Mesenchymal stem cell (in vitro differentiated cells and primary cell): Measurements from ENCODE around the gene TDRD1.

Experiments used
- DNase-seq: peaks from one replicate; pipeline ENCODE4 v3.0.0-alpha.2; 2013
- H2AFZ ChIP-seq: one replicate; pipeline ENCODE4 v1.6.1; 2013; ENCODE audit warnings: low read depth, mild to moderate bottlenecking, control low read depth, inconsistent platforms, low read length, moderate library complexity
- H2AK5ac ChIP-seq: 2 replicates; pipeline ENCODE4 v1.6.1; 2013; ENCODE audit warnings: low read length, moderate library complexity, mild to moderate bottlenecking, inconsistent platforms; ENCODE audit not compliant: severe bottlenecking
- H2BK120ac ChIP-seq: one replicate; pipeline ENCODE4 v1.6.1; 2013; ENCODE audit warnings: low read depth, mild to moderate bottlenecking, inconsistent platforms, low read length, moderate library complexity
- H2BK12ac ChIP-seq, 2 experiments: one replicate each; pipeline ENCODE4 v1.6.1; 2013; ENCODE audit warnings: inconsistent platforms in 2 of 2, low read length in 2 of 2, mild to moderate bottlenecking in 2 of 2, moderate library complexity in 2 of 2, control low read depth in 1 of 2
- H2BK15ac ChIP-seq: one replicate; pipeline ENCODE4 v1.6.1; 2013; ENCODE audit warnings: mild to moderate bottlenecking, low read depth, inconsistent platforms; ENCODE audit not compliant: poor library complexity, severe bottlenecking
- H2BK5ac ChIP-seq: 2 replicates; pipeline ENCODE4 v1.6.1; 2013; ENCODE audit warnings: low read depth, mild to moderate bottlenecking, low read length, control low read depth, inconsistent platforms; ENCODE audit not compliant: poor library complexity, severe bottlenecking
- H3K14ac ChIP-seq, 2 experiments: one replicate each; pipeline ENCODE4 v1.6.1; 2013; ENCODE audit warnings: inconsistent platforms in 2 of 2, low read length in 2 of 2, control low read depth in 1 of 2, mild to moderate bottlenecking in 1 of 2, moderate library complexity in 1 of 2
- H3K18ac ChIP-seq, 2 experiments: one replicate each; pipeline ENCODE4 v1.6.1; 2013; ENCODE audit warnings: inconsistent platforms in 2 of 2, low read length in 2 of 2, control low read depth in 1 of 2, low read depth in 1 of 2, mild to moderate bottlenecking in 1 of 2
- H3K23ac ChIP-seq, 2 experiments: one replicate each; pipeline ENCODE4 v1.6.1; 2013; ENCODE audit warnings: inconsistent platforms in 2 of 2, low read length in 2 of 2, mild to moderate bottlenecking in 2 of 2, moderate library complexity in 2 of 2, control low read depth in 1 of 2
- H3K27ac ChIP-seq: 2 replicates; pipeline ENCODE4 v1.5.1; 2013; ENCODE audit warnings: mild to moderate bottlenecking, moderate library complexity, low read length, control low read depth, inconsistent platforms; ENCODE audit not compliant: poor library complexity, severe bottlenecking
- H3K27me3 ChIP-seq, 2 experiments: 2 replicates each; pipeline versions ENCODE4 v1.6.1 to v1.7.0; 2013; ENCODE audit warnings: low read length in 2 of 2, mild to moderate bottlenecking in 2 of 2, moderate library complexity in 2 of 2, control low read depth in 1 of 2, inconsistent platforms in 1 of 2; ENCODE audit not compliant: control insufficient read depth in 1 of 2, insufficient read depth in 1 of 2
- H3K36me3 ChIP-seq, 2 experiments: 2 replicates each; pipeline versions ENCODE4 v1.6.1 to v1.7.0; 2013; ENCODE audit warnings: low read length in 2 of 2, control low read depth in 1 of 2, inconsistent platforms in 1 of 2, low read depth in 1 of 2, mild to moderate bottlenecking in 1 of 2; ENCODE audit not compliant: insufficient read depth in 2 of 2, control insufficient read depth in 1 of 2
- H3K4ac ChIP-seq, 2 experiments: one replicate each; pipeline ENCODE4 v1.6.1; 2013; ENCODE audit warnings: inconsistent platforms in 2 of 2, low read length in 2 of 2, mild to moderate bottlenecking in 2 of 2, moderate library complexity in 2 of 2, control low read depth in 1 of 2, low read depth in 1 of 2
- H3K4me1 ChIP-seq: 2 replicates; pipeline ENCODE4 v1.6.1; 2013; ENCODE audit warnings: low read depth, low read length, control low read depth; ENCODE audit not compliant: control insufficient read depth, insufficient read depth
- H3K4me2 ChIP-seq: 2 replicates; pipeline ENCODE4 v1.6.1; 2013; ENCODE audit warnings: low read length, mild to moderate bottlenecking, inconsistent platforms; ENCODE audit not compliant: poor library complexity, severe bottlenecking
- H3K4me3 ChIP-seq, 2 experiments: 2 replicates each; pipeline versions ENCODE4 v1.5.1 to v1.7.0; 2013; ENCODE audit warnings: low read length in 2 of 2, mild to moderate bottlenecking in 2 of 2, control low read depth in 1 of 2, low read depth in 1 of 2; ENCODE audit not compliant: insufficient read depth in 1 of 2
- H3K79me1 ChIP-seq: replicated peaks from 2 replicates; pipeline ENCODE4 v1.6.1; 2013; ENCODE audit warnings: mild to moderate bottlenecking, control low read depth, low read length, inconsistent platforms; ENCODE audit not compliant: poor library complexity, severe bottlenecking
- H3K9ac ChIP-seq: 2 replicates; pipeline ENCODE4 v1.7.0; 2013; ENCODE audit warnings: mild to moderate bottlenecking, low read length, moderate library complexity
- H3K9me3 ChIP-seq: 2 replicates; pipeline ENCODE4 v1.7.0; 2013; ENCODE audit warnings: mild to moderate bottlenecking, low read length; ENCODE audit not compliant: control insufficient read depth
- H4K8ac ChIP-seq: one replicate; pipeline ENCODE4 v1.6.1; 2013; ENCODE audit warnings: inconsistent platforms, mild to moderate bottlenecking, low read length, moderate library complexity
- H4K91ac ChIP-seq: one replicate; pipeline ENCODE4 v1.6.1; 2013; ENCODE audit warnings: mild to moderate bottlenecking, low read length, inconsistent platforms
- WGBS: methylation state at CpG from one replicate; pipeline ENCODE4 v1.1.7; 2013; ENCODE audit warnings: mixed read lengths; 5-methylcytosine and 5-hydroxymethylcytosine counted together

Gene TDRD1

GRCh38 chr10:114232561-114233176 lies 53.5 kb downstream of the TDRD1 start:
- Histone ChIP-seq H2BK15ac (no peak overlapping the region), H2AFZ (no peak overlapping the region), H2BK5ac (no peak overlapping the region), H3K9me3 (no peaks in the 10 kb centered on the region), H3K14ac (no peak overlapping the region), H3K18ac (no peak overlapping the region), H3K4ac (no peak overlapping the region), H3K36me3 (no peaks in the 10 kb centered on the region), H3K4me1 (no peaks in the 10 kb centered on the region), H3K4me2 (no peak overlapping the region), H3K27me3 (peaks cover 46 to 48% of the 10 kb centered on the region in 2 experiments), H2BK12ac (no peak overlapping the region), H3K23ac (no peak overlapping the region), H3K9ac (no peak overlapping the region), H4K91ac (no peak overlapping the region), H4K8ac (no peak overlapping the region), H2BK120ac (no peak overlapping the region), H3K27ac (no peak overlapping the region), H3K4me3 (no peak overlapping the region), H2AK5ac (no peak overlapping the region), H3K79me1 (no peaks in the 10 kb centered on the region)
- 100% methylated on average over 3 of the region's 4 CpGs for WGBS
- no peak for DNase-seq

- no peak overlapping the region for H2BK5ac ChIP-seq
- peaks cover 48 to 50% of the 10 kb centered on the region in 2 experiments for H3K27me3 ChIP-seq
- no peak overlapping the region for H3K9ac ChIP-seq
- no peak overlapping the region for H3K4me3 ChIP-seq
- H2BK15ac ChIP-seq, result no peak overlapping the region
- H3K4ac ChIP-seq, result no peak overlapping the region
- no peak overlapping the region for H3K23ac ChIP-seq
- H2AFZ ChIP-seq, result no peak overlapping the region
- no peak overlapping the region for H3K4me2 ChIP-seq
- no peak overlapping the region for H3K18ac ChIP-seq
- H3K79me1 ChIP-seq, result no peaks in the 10 kb centered on the region
- no peak overlapping the region for H2AK5ac ChIP-seq
- WGBS, result 40% methylated on average over 6 of the region's 6 CpGs
- H2BK120ac ChIP-seq, result no peak overlapping the region
- no peak overlapping the region for H4K91ac ChIP-seq
- no peaks in the 10 kb centered on the region for H3K4me1 ChIP-seq
- no peak overlapping the region for H2BK12ac ChIP-seq
- H3K9me3 ChIP-seq, result no peaks in the 10 kb centered on the region
- DNase-seq, result no peak
- H3K36me3 ChIP-seq, result no peaks in the 10 kb centered on the region
- H3K14ac ChIP-seq, result no peak overlapping the region
- H4K8ac ChIP-seq, result no peak overlapping the region
- H3K27ac ChIP-seq, result no peak overlapping the region
Observed at GRCh38 chr10:114233482-114233881, 54.3 kb downstream of the TDRD1 start.

GRCh38 chr10:114234132-114234531 lies 55.0 kb downstream of the TDRD1 start:
- no peaks in the 10 kb centered on the region for H3K36me3 ChIP-seq
- no peak overlapping the region for H3K27ac ChIP-seq
- H3K4me2 ChIP-seq, result no peak overlapping the region
- H4K91ac ChIP-seq, result no peak overlapping the region
- no peak overlapping the region for H2BK5ac ChIP-seq
- H3K4ac ChIP-seq, result no peak overlapping the region
- no peak overlapping the region for H3K23ac ChIP-seq
- H2AK5ac ChIP-seq, result no peak overlapping the region
- no peaks in the 10 kb centered on the region for H3K9me3 ChIP-seq
- H3K9ac ChIP-seq, result no peak overlapping the region
- no peak overlapping the region for H3K4me3 ChIP-seq
- H3K27me3 ChIP-seq, result peaks cover 51 to 54% of the 10 kb centered on the region in 2 experiments
- peaks cover 1% of the 10 kb centered on the region for H3K4me1 ChIP-seq
- no peak overlapping the region for H3K18ac ChIP-seq
- no peak overlapping the region for H2BK12ac ChIP-seq
- no peak overlapping the region for H2BK15ac ChIP-seq
- H3K14ac ChIP-seq, result no peak overlapping the region
- H4K8ac ChIP-seq, result no peak overlapping the region
- H2BK120ac ChIP-seq, result no peak overlapping the region
- H2AFZ ChIP-seq, result no peak overlapping the region
- no peak for DNase-seq
- H3K79me1 ChIP-seq, result no peaks in the 10 kb centered on the region

GRCh38 chr10:114239117-114239993 lies 60.2 kb downstream of the TDRD1 start, which contains the start of gene VWA2:
Gene VWA2, plus strand, starts transcription at chr10:114239254. Its CDS starts 9,460 bp downstream, at chr10:114248714.
- no peak within 1 kb of the TSS for H3K4ac ChIP-seq
- H3K9me3 ChIP-seq, result no peaks in the 10 kb centered on the region
- peak within 1 kb of the TSS; percentile 57 for H4K8ac ChIP-seq
- no peak for DNase-seq
- peaks cover 91 to 96% of the 10 kb centered on the region in 2 experiments for H3K27me3 ChIP-seq
- H3K4me2 ChIP-seq, result peak within 1 kb of the TSS; percentile 85
- H2AK5ac ChIP-seq, result no peak within 1 kb of the TSS
- peaks cover 7% of the 10 kb centered on the region for H3K4me1 ChIP-seq
- peak within 1 kb of the TSS in 1 of 2 experiments; percentile 29 for H2BK12ac ChIP-seq
- H3K79me1 ChIP-seq, result no peaks in the 10 kb centered on the region
- H3K36me3 ChIP-seq, result peaks cover 0 to 4% of the 10 kb centered on the region in 2 experiments
- H3K14ac ChIP-seq, result no peak within 1 kb of the TSS
- H3K4me3 ChIP-seq, result peak within 1 kb of the TSS; percentile 41 to 47
- no peak within 1 kb of the TSS for H3K9ac ChIP-seq
- H2AFZ ChIP-seq, result no peak within 1 kb of the TSS
- H4K91ac ChIP-seq, result peak within 1 kb of the TSS; percentile 7
- H3K18ac ChIP-seq, result no peak within 1 kb of the TSS
- no peak within 1 kb of the TSS for H2BK120ac ChIP-seq
- H2BK5ac ChIP-seq, result no peak within 1 kb of the TSS
- WGBS, result 5% methylated on average over 69 of the region's 79 CpGs
- H3K23ac ChIP-seq, result peak within 1 kb of the TSS in 1 of 2 experiments; percentile 85
- H3K27ac ChIP-seq, result no peak within 1 kb of the TSS
- H2BK15ac ChIP-seq, result no peak within 1 kb of the TSS
